PC-3 (cell line): ENCODE measurements around the gene MAGI2.

ENCODE experiments used
- CTCF ChIP-seq: fragments of 300-600 bp; sonication (generic); conservative IDR thresholded peaks from 2 replicates; pipeline ENCODE4 v1.5.1; 2017; ENCODE audit warnings: antibody characterized with exemption, low read depth, mild to moderate bottlenecking, low read length
- EZH2phosphoT487 ChIP-seq: fragments of 300-600 bp; sonication (generic); IDR thresholded peaks from 2 replicates; pipeline ENCODE4 v1.6.1; 2018; ENCODE audit warnings: mild to moderate bottlenecking, antibody characterized with exemption, low read length, borderline replicate concordance

GRCh38 chr7:78124216-78124615 lies 1329.3 kb downstream of the MAGI2 start:
- TF ChIP-seq CTCF (no peak), EZH2phosphoT487 (no peak)
